ENCODE measurements around the gene ANKS1A. TPM values are rescaled to one million over a fixed set of nuclear protein-coding genes. Genes with fewer than 3 reads are reported as not detected.

ANKS1A gene
- total RNA-seq, 1 experiment from 2014 or later = 14.4 TPM

DNA sequence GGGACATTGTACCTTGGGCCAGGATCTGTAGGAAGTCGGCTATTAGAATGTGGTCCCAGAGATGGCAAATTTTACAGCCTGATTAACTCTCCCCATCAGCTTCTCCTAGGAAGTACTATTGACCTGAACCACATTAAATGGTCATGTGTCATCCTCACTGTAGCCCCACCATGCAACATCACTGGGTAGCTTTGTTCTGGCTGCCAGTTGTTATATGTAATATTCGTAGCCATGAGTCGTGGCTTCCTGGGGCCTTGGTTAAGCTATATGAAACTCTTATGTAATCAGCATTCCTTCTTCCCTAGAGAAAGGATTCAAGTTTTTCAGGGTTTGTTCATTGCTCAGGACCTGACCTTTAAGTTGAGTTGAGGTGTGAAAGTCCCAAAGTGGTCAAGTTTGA lies 125.7 kb downstream of the ANKS1A start:
- no TSS peak for BruUV-seq (replicated peaks)
- Histone ChIP-seq H3K4me1 (ENCODE audit: control insufficient read depth, insufficient read depth, low read length) (no peaks in the 10 kb centered on the region), H3K27me3 (ENCODE audit: control insufficient read depth, insufficient read depth, low read length) (no peaks in the 10 kb centered on the region), H3K4me3 (ENCODE audit: low read depth in 2 of 2, low read length in 2 of 2) (no peak overlapping the region), H3K9me3 (ENCODE audit: control insufficient read depth, insufficient read depth, low read depth, low read length) (no peaks in the 10 kb centered on the region), H3K27ac (ENCODE audit: low read length) (no peak overlapping the region), H3K36me3 (ENCODE audit: control insufficient read depth, insufficient read depth, low read length) (no peaks in the 10 kb centered on the region)
- POLR2A ChIA-PET = no interaction called here
- ATAC-seq (no peak), DNase-seq (ENCODE audit: low read depth, low spot score) (no peak)
- CTCF ChIA-PET = no interaction called here
- TF ChIP-seq POLR2AphosphoS5 (IDR thresholded peaks at IDR 0.05; ENCODE audit: low read depth, low read length) (no peak), TCF7L2 (IDR thresholded peaks at IDR 0.05; ENCODE audit: low read depth, low read length) (no peak), SIN3A (IDR thresholded peaks at IDR 0.05; ENCODE audit: borderline replicate concordance, insufficient read depth, low read depth, low read length) (no peak)
- TF ChIP-seq, protein P1, sequence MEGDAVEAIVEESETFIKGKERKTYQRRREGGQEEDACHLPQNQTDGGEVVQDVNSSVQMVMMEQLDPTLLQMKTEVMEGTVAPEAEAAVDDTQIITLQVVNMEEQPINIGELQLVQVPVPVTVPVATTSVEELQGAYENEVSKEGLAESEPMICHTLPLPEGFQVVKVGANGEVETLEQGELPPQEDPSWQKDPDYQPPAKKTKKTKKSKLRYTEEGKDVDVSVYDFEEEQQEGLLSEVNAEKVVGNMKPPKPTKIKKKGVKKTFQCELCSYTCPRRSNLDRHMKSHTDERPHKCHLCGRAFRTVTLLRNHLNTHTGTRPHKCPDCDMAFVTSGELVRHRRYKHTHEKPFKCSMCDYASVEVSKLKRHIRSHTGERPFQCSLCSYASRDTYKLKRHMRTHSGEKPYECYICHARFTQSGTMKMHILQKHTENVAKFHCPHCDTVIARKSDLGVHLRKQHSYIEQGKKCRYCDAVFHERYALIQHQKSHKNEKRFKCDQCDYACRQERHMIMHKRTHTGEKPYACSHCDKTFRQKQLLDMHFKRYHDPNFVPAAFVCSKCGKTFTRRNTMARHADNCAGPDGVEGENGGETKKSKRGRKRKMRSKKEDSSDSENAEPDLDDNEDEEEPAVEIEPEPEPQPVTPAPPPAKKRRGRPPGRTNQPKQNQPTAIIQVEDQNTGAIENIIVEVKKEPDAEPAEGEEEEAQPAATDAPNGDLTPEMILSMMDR (IDR thresholded peaks at IDR 0.05) = no peak
- TF ChIP-seq, protein P2, sequence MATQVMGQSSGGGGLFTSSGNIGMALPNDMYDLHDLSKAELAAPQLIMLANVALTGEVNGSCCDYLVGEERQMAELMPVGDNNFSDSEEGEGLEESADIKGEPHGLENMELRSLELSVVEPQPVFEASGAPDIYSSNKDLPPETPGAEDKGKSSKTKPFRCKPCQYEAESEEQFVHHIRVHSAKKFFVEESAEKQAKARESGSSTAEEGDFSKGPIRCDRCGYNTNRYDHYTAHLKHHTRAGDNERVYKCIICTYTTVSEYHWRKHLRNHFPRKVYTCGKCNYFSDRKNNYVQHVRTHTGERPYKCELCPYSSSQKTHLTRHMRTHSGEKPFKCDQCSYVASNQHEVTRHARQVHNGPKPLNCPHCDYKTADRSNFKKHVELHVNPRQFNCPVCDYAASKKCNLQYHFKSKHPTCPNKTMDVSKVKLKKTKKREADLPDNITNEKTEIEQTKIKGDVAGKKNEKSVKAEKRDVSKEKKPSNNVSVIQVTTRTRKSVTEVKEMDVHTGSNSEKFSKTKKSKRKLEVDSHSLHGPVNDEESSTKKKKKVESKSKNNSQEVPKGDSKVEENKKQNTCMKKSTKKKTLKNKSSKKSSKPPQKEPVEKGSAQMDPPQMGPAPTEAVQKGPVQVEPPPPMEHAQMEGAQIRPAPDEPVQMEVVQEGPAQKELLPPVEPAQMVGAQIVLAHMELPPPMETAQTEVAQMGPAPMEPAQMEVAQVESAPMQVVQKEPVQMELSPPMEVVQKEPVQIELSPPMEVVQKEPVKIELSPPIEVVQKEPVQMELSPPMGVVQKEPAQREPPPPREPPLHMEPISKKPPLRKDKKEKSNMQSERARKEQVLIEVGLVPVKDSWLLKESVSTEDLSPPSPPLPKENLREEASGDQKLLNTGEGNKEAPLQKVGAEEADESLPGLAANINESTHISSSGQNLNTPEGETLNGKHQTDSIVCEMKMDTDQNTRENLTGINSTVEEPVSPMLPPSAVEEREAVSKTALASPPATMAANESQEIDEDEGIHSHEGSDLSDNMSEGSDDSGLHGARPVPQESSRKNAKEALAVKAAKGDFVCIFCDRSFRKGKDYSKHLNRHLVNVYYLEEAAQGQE (IDR thresholded peaks at IDR 0.05; ENCODE audit: insufficient read depth in 1 of 2, low read depth in 2 of 2, low read length in 1 of 2) = no peak
- in situ Hi-C loops (cut with HindIII; ENCODE audit: low pct_unique_long_range_greater_than_20kb, low sequenced_read_pairs) (no loop called here), intact Hi-C loops (cut with micrococcal nuclease; ENCODE audit: unreplicated experiment) (no loop called here)

DNA sequence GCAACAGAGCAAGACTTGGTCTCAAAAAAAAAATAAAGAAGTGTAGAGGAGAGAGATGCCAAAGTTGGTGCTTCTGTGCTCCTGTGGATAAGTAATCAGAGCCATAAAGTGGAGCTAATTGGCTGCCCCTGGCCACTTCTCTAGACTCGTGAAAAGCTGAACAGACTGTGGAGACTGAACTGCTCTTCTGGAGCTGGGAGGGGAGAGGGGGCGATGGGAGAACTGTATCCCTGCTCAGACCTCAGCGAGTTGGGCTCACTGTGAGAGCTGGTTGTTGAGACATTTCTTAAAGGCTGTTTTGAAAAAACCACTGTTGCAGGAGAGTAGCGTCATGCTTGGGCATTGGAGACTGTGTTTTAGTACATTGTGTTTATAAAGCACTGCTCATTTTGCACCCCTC lies 126.4 kb downstream of the ANKS1A start:
- intact Hi-C loops (cut with micrococcal nuclease; ENCODE audit: unreplicated experiment) = no loop called here
- no peak for TF ChIP-seq TCF7L2 (IDR thresholded peaks at IDR 0.05; ENCODE audit: low read depth, low read length)
- no peak for TF ChIP-seq POLR2AphosphoS5 (IDR thresholded peaks at IDR 0.05; ENCODE audit: low read depth, low read length)
- TF ChIP-seq, protein P1 (IDR thresholded peaks at IDR 0.05) = no peak
- TF ChIP-seq SIN3A (IDR thresholded peaks at IDR 0.05; ENCODE audit: borderline replicate concordance, insufficient read depth, low read depth, low read length) = no peak
- TF ChIP-seq, protein P2 (IDR thresholded peaks at IDR 0.05; ENCODE audit: insufficient read depth in 1 of 2, low read depth in 2 of 2, low read length in 1 of 2) = no peak
- CTCF ChIA-PET = interaction anchor here (0.6 kb wide), 1 partner anchor 30 kb away, joined by 3 read pairs; no protein-coding TSS in a partner anchor
- BruUV-seq (replicated peaks) = no TSS peak
- no peaks in the 10 kb centered on the region for H3K9me3 ChIP-seq (ENCODE audit: control insufficient read depth, insufficient read depth, low read depth, low read length)
- POLR2A ChIA-PET = interaction anchor here (0.6 kb wide), 1 partner anchor 371 kb away, joined by 9 read pairs; no protein-coding TSS in a partner anchor
- DNase-seq (ENCODE audit: low read depth, low spot score) (no peak), ATAC-seq (no peak)
- H3K36me3 ChIP-seq (ENCODE audit: control insufficient read depth, insufficient read depth, low read length) = no peaks in the 10 kb centered on the region
- in situ Hi-C loops (cut with HindIII; ENCODE audit: low pct_unique_long_range_greater_than_20kb, low sequenced_read_pairs) = no loop called here
- no peaks in the 10 kb centered on the region for H3K4me1 ChIP-seq (ENCODE audit: control insufficient read depth, insufficient read depth, low read length)
- no peaks in the 10 kb centered on the region for H3K27me3 ChIP-seq (ENCODE audit: control insufficient read depth, insufficient read depth, low read length)
- H3K4me3 ChIP-seq (ENCODE audit: low read depth in 2 of 2, low read length in 2 of 2) = no peak overlapping the region
- no peak overlapping the region for H3K27ac ChIP-seq (ENCODE audit: low read length)
